PC-3 (cell line): ENCODE results near the gene TTLL1. TPM values are rescaled to one million over a fixed set of nuclear protein-coding genes. Genes with fewer than 3 reads are reported as not detected.
A peak's percentile ranks its signal among the peaks of the same experiment; 100 is the strongest.

ENCODE experiments used
- ATAC-seq: fragments of 200-7000 bp; cut with Tn5 transposase; 2 replicates; pipeline ENCODE4 v1.9.1; 2020; ENCODE audit warnings: mild to moderate bottlenecking, moderate library complexity
- BruUV-seq: library from RNA; stranded (reverse); fragments of 400-500 nt; replicated peaks from 2 replicates; lab custom pipeline; 2021; lab: Mats Ljungman, UMichigan
- CTCF ChIA-PET: fragments of 300-600 bp; sonication (Branson Sonifier 250); formaldehyde crosslinking; loops from one replicate; lab custom pipeline; 2022; ENCODE audit warnings: antibody characterized with exemption; lab: Charles Lee
- POLR2A ChIA-PET: fragments of 300-600 bp; sonication (Branson Sonifier 250); formaldehyde crosslinking; loops from one replicate; lab custom pipeline; 2022; ENCODE audit warnings: antibody characterized with exemption; ENCODE audit not compliant: unreplicated experiment; lab: Charles Lee
- DNase-seq: peaks from one replicate; pipeline ENCODE4 v3.0.0-alpha.2; 2015
- H2AFZ ChIP-seq: fragments of 300-600 bp; sonication (generic); 2 replicates; pipeline ENCODE4 v1.6.0; 2016; ENCODE audit warnings: antibody characterized with exemption, low read length
- H3F3A ChIP-seq: fragments of 300-600 bp; sonication (generic); one replicate; pipeline ENCODE4 v1.6.0; 2017; ENCODE audit warnings: antibody characterized with exemption, low read length, control low read depth, mild to moderate bottlenecking; ENCODE audit not compliant: unreplicated experiment
- H3K27ac ChIP-seq: fragments of 300-600 bp; sonication (generic); 2 replicates; pipeline ENCODE4 v1.5.1; 2016; ENCODE audit warnings: mild to moderate bottlenecking, low read length
- H3K27me3 ChIP-seq: fragments of 300-600 bp; sonication (generic); 2 replicates; pipeline ENCODE4 v1.6.1; 2016; ENCODE audit warnings: low read length, mixed read lengths
- H3K36me3 ChIP-seq: fragments of 300-600 bp; sonication (generic); 2 replicates; pipeline ENCODE4 v1.6.1; 2016; ENCODE audit warnings: low read depth, mixed run types, low read length, mixed read lengths
- H3K4me1 ChIP-seq: fragments of 300-600 bp; sonication (generic); 2 replicates; pipeline ENCODE4 v1.5.1; 2016; ENCODE audit warnings: low read length; ENCODE audit not compliant: insufficient read depth
- H3K4me2 ChIP-seq: fragments of 300-600 bp; sonication (generic); 2 replicates; pipeline ENCODE4 v1.6.0; 2016; ENCODE audit warnings: low read length
- H3K4me3 ChIP-seq: fragments of 300-600 bp; sonication (generic); 2 replicates; pipeline ENCODE4 v1.5.1; 2016; ENCODE audit warnings: mild to moderate bottlenecking, low read length, mixed read lengths
- H3K79me2 ChIP-seq: fragments of 300-600 bp; sonication (generic); 2 replicates; pipeline ENCODE4 v1.6.1; 2017; ENCODE audit warnings: low read length, mixed read lengths
- H3K9ac ChIP-seq: fragments of 300-600 bp; sonication (generic); 2 replicates; pipeline ENCODE4 v1.6.0; 2016; ENCODE audit warnings: mild to moderate bottlenecking, low read length
- H3K9me2 ChIP-seq: fragments of 300-600 bp; sonication (generic); replicated peaks from 2 replicates; pipeline ENCODE4 v1.6.1; 2016; ENCODE audit warnings: mixed run types, low read length, mixed read lengths
- H3K9me3 ChIP-seq: fragments of 300-600 bp; sonication (generic); 2 replicates; pipeline ENCODE4 v1.6.1; 2016; ENCODE audit warnings: low read length, mixed read lengths
- H4K20me1 ChIP-seq: fragments of 300-600 bp; sonication (generic); 2 replicates; pipeline ENCODE4 v1.6.1; 2016; ENCODE audit warnings: low read length, mixed read lengths
- CTCF ChIP-seq: fragments of 300-600 bp; sonication (generic); conservative IDR thresholded peaks from 2 replicates; pipeline ENCODE4 v1.5.1; 2017; ENCODE audit warnings: antibody characterized with exemption, low read depth, mild to moderate bottlenecking, low read length
- EZH2 ChIP-seq: fragments of 300-600 bp; sonication (generic); IDR thresholded peaks from one replicate; pipeline ENCODE4 v1.6.1; 2017; ENCODE audit warnings: antibody characterized with exemption, mild to moderate bottlenecking, low read length; ENCODE audit not compliant: unreplicated experiment
- EZH2phosphoT487 ChIP-seq: fragments of 300-600 bp; sonication (generic); IDR thresholded peaks from 2 replicates; pipeline ENCODE4 v1.6.1; 2018; ENCODE audit warnings: mild to moderate bottlenecking, antibody characterized with exemption, low read length, borderline replicate concordance
- intact Hi-C: fragments of 100-400 bp; cut with micrococcal nuclease; formaldehyde crosslinking; loops from 2 replicates; pipeline ENCODE4 v1.9.0; 2023
- total RNA-seq: library from RNA; depleted of rRNA; stranded (reverse); fragments of >200 nt; gene quantifications from 2 replicates; pipeline ENCODE4 v1.2.3, GENCODE V29; 2014

TTLL1 gene
- total RNA-seq, 1 experiment from 2014 or later: 0.77 TPM

- no peak overlapping the region for H2AFZ ChIP-seq
Measured at GRCh38 chr22:43008921-43009320, 80.3 kb downstream of the TTLL1 start.

GRCh38 chr22:43008509-43008908, 80.7 kb downstream of the TTLL1 start:
- ChIA-PET CTCF (no interaction called here), POLR2A (interaction anchor here (0.6 kb wide), 1 partner anchor 13 kb away, joined by 5 read pairs; no protein-coding TSS in a partner anchor)
- Histone ChIP-seq H3K79me2 (peaks cover 98% of the 10 kb centered on the region), H3K9me3 (no peaks in the 10 kb centered on the region), H3K9me2 (no peaks in the 10 kb centered on the region), H3K9ac (no peak overlapping the region), H4K20me1 (peaks cover 35% of the 10 kb centered on the region), H3K36me3 (no peaks in the 10 kb centered on the region), H3F3A (no peaks in the 10 kb centered on the region), H3K4me2 (peak overlapping the region; percentile 22), H3K27ac (peak overlapping the region; percentile 34; the same call in 1 of the 2 replicates), H2AFZ (no peak overlapping the region), H3K4me3 (no peak overlapping the region), H3K27me3 (no peaks in the 10 kb centered on the region), H3K4me1 (peaks cover 27% of the 10 kb centered on the region)
- DNase-seq (no peak), ATAC-seq (no peak)
- intact Hi-C loops: no loop called here
- TF ChIP-seq CTCF: no peak
- TF ChIP-seq EZH2phosphoT487: no peak
- no peak for TF ChIP-seq EZH2
- no TSS peak for BruUV-seq

More at GRCh38 chr22:43008921-43009320, 80.3 kb downstream of the TTLL1 start:
- Histone ChIP-seq H3K9ac (no peak overlapping the region), H3F3A (no peaks in the 10 kb centered on the region), H4K20me1 (peaks cover 40% of the 10 kb centered on the region), H3K27ac (peak overlapping the region; percentile 34; the same call in 1 of the 2 replicates), H3K79me2 (peaks cover 98% of the 10 kb centered on the region), H3K9me3 (no peaks in the 10 kb centered on the region), H3K4me2 (peak overlapping the region; percentile 22), H3K36me3 (no peaks in the 10 kb centered on the region), H3K4me3 (no peak overlapping the region), H3K27me3 (no peaks in the 10 kb centered on the region), H3K4me1 (peaks cover 27% of the 10 kb centered on the region), H3K9me2 (no peaks in the 10 kb centered on the region)
- BruUV-seq: no TSS peak
- ChIA-PET POLR2A (no interaction called here), CTCF (no interaction called here)
- intact Hi-C loops: no loop called here
- TF ChIP-seq EZH2phosphoT487: no peak
- no peak for TF ChIP-seq CTCF
- TF ChIP-seq EZH2: no peak
- ATAC-seq (peak; percentile 55), DNase-seq (peak; percentile 37)

- peaks cover 30% of the 10 kb centered on the region for H3K4me1 ChIP-seq
- DNase-seq (no peak), ATAC-seq (no peak)
- no peaks in the 10 kb centered on the region for H3F3A ChIP-seq
- POLR2A ChIA-PET: interaction anchor here (0.6 kb wide), 1 partner anchor 12 kb away, joined by 5 read pairs; no protein-coding TSS in a partner anchor
- no TSS peak for BruUV-seq
- H2AFZ ChIP-seq: no peak overlapping the region
- no peak overlapping the region for H3K27ac ChIP-seq
- H3K4me3 ChIP-seq: no peak overlapping the region
- CTCF ChIA-PET: no interaction called here
- no peaks in the 10 kb centered on the region for H3K9me2 ChIP-seq
- H3K36me3 ChIP-seq: no peaks in the 10 kb centered on the region
- peaks cover 98% of the 10 kb centered on the region for H3K79me2 ChIP-seq
- H3K9ac ChIP-seq: no peak overlapping the region
- intact Hi-C loops: no loop called here
- TF ChIP-seq CTCF (no peak), EZH2 (no peak), EZH2phosphoT487 (no peak)
- peaks cover 28% of the 10 kb centered on the region for H4K20me1 ChIP-seq
- H3K27me3 ChIP-seq: no peaks in the 10 kb centered on the region
- no peak overlapping the region for H3K4me2 ChIP-seq
- H3K9me3 ChIP-seq: no peaks in the 10 kb centered on the region
Measured at GRCh38 chr22:43007519-43008102, 81.6 kb downstream of the TTLL1 start.
